ENCODE measurements around the gene POU5F1. TPM values are rescaled to one million over a fixed set of nuclear protein-coding genes. Genes with fewer than 3 reads are reported as not detected.
A peak's percentile ranks its signal among the peaks of the same experiment; 100 is the strongest.

The POU5F1 gene
- polyA plus RNA-seq, 2 donors = 0.55 to 0.59 TPM

DNA sequence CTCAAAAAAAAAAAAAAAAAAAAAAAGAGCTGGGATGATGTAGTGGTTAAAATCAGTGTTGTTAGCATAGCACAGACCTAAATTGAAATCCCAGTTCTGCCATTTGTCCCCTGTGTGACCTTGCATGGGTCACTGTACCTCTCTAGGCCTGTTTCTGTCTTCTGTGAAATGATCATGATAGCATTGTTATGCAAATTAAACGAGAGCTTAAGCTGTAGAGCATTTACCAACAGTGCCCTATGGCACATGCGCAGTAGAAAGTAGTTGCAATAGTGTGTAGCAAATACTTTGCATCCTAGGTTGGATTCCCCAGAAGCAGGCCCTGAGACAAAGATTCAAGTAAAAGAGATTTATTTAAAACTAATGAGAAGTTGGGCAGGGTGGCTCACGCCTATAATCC, 38.9 kb downstream of the POU5F1 start:
- no peak overlapping the region for H3K27ac ChIP-seq (ENCODE audit: low read depth in 2 of 2, low read length in 1 of 2)
- no peaks in the 10 kb centered on the region for H3K9me3 ChIP-seq (ENCODE audit: control insufficient read depth in 2 of 2, insufficient read depth in 1 of 2, low read depth in 1 of 2, low read length in 1 of 2)
- H3K4me3 ChIP-seq (ENCODE audit: low read depth in 1 of 2, low read length in 2 of 2) = no peak overlapping the region
- no peaks in the 10 kb centered on the region for H3K27me3 ChIP-seq (ENCODE audit: control insufficient read depth in 1 of 2, insufficient read depth in 2 of 2, low read length in 2 of 2)
- no peaks in the 10 kb centered on the region for H3K36me3 ChIP-seq (ENCODE audit: control insufficient read depth in 2 of 2, insufficient read depth in 2 of 2, low read length in 1 of 2)
- WGBS, 2 donors = 76 to 79% methylated on average over 3 of the region's 3 CpGs
- peaks cover 0 to 2% of the 10 kb centered on the region in 2 donors for H3K4me1 ChIP-seq (ENCODE audit: control insufficient read depth in 2 of 2, insufficient read depth in 2 of 2, low read length in 1 of 2)

DNA sequence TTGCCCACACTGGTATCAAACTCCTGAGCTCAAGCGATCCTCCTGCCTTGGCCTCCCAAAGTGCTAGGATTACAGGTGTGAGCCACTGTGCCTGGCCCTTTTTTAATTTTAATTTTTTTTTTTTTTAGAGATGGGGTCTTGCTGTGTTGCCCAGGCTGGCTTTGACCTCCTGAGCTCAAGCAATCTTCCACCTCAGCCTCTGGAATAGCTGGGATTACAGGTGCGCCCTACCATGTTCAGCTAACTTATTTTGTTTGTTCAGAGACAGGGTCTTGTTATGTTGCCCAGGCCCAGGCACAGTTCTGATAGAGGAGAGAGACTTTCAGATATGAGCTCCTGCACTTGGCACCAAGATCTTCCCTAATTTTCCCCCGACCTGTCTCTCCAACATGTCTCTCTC, 39.7 kb downstream of the POU5F1 start:
- H3K4me3 ChIP-seq (ENCODE audit: low read depth in 1 of 2, low read length in 2 of 2) = no peak overlapping the region
- no peaks in the 10 kb centered on the region for H3K36me3 ChIP-seq (ENCODE audit: control insufficient read depth in 2 of 2, insufficient read depth in 2 of 2, low read length in 1 of 2)
- peaks cover 2 to 9% of the 10 kb centered on the region in 2 donors for H3K4me1 ChIP-seq (ENCODE audit: control insufficient read depth in 2 of 2, insufficient read depth in 2 of 2, low read length in 1 of 2)
- WGBS, 2 donors = 93 to 96% methylated on average over 3 of the region's 3 CpGs
- no peak overlapping the region for H3K27ac ChIP-seq (ENCODE audit: low read depth in 2 of 2, low read length in 1 of 2)
- no peaks in the 10 kb centered on the region for H3K9me3 ChIP-seq (ENCODE audit: control insufficient read depth in 2 of 2, insufficient read depth in 1 of 2, low read depth in 1 of 2, low read length in 1 of 2)
- H3K27me3 ChIP-seq (ENCODE audit: control insufficient read depth in 1 of 2, insufficient read depth in 2 of 2, low read length in 2 of 2) = no peaks in the 10 kb centered on the region

DNA sequence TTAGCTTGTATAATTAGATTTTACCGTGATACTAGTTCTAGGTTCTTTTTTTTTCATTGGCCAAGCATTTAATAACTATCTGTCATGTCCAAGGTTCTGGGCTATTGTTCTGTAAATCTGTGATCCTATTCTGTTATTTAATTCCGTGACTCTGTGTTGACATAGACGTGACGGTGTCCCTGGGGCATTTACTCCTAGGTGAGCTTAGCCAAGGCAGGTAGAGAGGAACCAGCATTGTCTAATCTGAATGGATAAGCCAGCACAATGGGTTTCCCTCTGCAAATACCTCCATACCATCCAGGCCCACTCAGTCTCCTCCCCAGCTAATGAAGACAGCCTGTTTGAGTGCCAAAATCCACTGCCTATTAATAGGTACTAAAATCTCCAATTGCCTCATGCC, 41.4 kb downstream of the POU5F1 start:
- no peaks in the 10 kb centered on the region for H3K27me3 ChIP-seq (ENCODE audit: control insufficient read depth in 1 of 2, insufficient read depth in 2 of 2, low read length in 2 of 2)
- no peaks in the 10 kb centered on the region for H3K9me3 ChIP-seq (ENCODE audit: control insufficient read depth in 2 of 2, insufficient read depth in 1 of 2, low read depth in 1 of 2, low read length in 1 of 2)
- H3K36me3 ChIP-seq (ENCODE audit: control insufficient read depth in 2 of 2, insufficient read depth in 2 of 2, low read length in 1 of 2) = no peaks in the 10 kb centered on the region
- peaks cover 4 to 17% of the 10 kb centered on the region in 2 donors for H3K4me1 ChIP-seq (ENCODE audit: control insufficient read depth in 2 of 2, insufficient read depth in 2 of 2, low read length in 1 of 2)
- H3K4me3 ChIP-seq (ENCODE audit: low read depth in 1 of 2, low read length in 2 of 2) = no peak overlapping the region
- 36 to 44% methylated on average over 4 of the region's 4 CpGs for WGBS, 2 donors
- H3K27ac ChIP-seq (ENCODE audit: low read depth in 2 of 2, low read length in 1 of 2) = no peak overlapping the region

DNA sequence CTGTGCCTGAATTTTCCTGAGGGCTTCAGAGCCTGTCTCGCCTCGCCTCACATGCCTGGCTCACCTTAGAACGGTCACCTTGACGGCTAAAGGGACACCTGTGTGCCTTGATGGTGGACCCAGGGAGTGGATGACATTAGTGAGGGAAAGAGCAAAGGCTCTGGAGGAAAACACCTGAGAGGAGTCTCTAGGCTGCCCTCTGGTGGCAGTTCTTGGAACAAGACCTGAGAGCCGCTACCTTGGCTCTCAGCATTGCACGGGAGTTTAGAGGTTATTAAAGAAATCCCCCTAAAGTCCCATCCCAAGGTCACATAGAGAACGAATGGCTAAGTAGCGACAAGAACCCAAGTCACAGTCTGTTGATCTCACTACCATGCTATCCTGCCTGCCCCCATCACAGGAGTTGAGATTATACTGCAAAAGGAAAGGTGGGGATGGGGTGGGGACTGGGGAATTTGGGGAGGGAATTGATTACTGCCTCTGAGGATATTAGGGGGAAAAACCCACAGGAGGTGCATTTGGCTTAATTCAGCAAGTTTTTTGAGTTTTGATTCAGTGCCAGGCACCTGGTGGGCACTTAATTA, 42.3 kb downstream of the POU5F1 start:
- Histone ChIP-seq H3K36me3 (ENCODE audit: control insufficient read depth in 2 of 2, insufficient read depth in 2 of 2, low read length in 1 of 2) (no peaks in the 10 kb centered on the region), H3K4me3 (ENCODE audit: low read depth in 1 of 2, low read length in 2 of 2) (no peak overlapping the region), H3K9me3 (ENCODE audit: control insufficient read depth in 2 of 2, insufficient read depth in 1 of 2, low read depth in 1 of 2, low read length in 1 of 2) (no peaks in the 10 kb centered on the region), H3K27ac (ENCODE audit: low read depth in 2 of 2, low read length in 1 of 2) (no peak overlapping the region), H3K4me1 (ENCODE audit: control insufficient read depth in 2 of 2, insufficient read depth in 2 of 2, low read length in 1 of 2) (peaks cover 4 to 22% of the 10 kb centered on the region in 2 donors), H3K27me3 (ENCODE audit: control insufficient read depth in 1 of 2, insufficient read depth in 2 of 2, low read length in 2 of 2) (no peaks in the 10 kb centered on the region)
- 7 to 10% methylated on average over 8 of the region's 8 CpGs for WGBS, 2 donors

DNA sequence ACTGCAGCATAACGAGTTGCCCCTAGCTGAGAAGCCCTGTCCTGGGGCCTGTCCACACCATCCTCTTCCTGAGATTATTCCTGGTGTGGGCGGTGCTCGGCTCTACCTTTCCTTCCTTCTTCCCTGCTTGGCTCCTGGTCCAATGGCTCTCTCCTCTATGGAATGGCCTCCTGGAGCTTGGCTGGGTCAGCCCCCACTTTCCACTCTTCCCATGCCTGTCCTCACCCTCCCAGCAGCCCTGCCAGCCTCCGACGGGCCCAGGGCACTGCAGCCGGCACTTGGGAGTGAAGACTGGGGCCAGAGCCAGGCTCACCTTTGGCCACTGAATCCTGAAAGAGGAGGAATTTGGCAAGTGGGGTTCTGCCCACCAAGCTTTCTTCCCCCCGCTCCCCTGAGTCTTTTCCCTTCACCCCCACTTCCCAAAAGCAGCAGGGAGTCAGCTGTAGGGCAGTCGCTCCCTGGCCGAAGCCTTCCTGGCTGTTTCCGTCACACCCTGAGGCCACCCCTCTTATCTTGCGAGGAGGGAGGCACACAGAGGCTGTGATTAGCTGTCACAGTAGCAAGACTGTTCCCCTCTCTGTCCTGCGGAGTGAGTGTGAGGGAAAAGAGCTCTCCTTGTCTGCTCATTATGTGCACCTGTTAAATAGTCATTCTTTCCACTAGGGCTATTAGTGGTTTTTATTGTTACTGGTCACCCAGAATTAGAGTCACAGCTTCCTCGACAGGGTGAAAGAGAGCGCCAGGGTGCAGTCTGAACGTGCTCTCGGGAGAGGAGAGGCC, 43.9 kb downstream of the POU5F1 start:
- H3K4me3 ChIP-seq (ENCODE audit: low read depth in 1 of 2, low read length in 2 of 2) = no peak overlapping the region
- no peaks in the 10 kb centered on the region for H3K27me3 ChIP-seq (ENCODE audit: control insufficient read depth in 1 of 2, insufficient read depth in 2 of 2, low read length in 2 of 2)
- WGBS, 2 donors = 56 to 65% methylated on average over 16 of the region's 16 CpGs
- H3K9me3 ChIP-seq (ENCODE audit: control insufficient read depth in 2 of 2, insufficient read depth in 1 of 2, low read depth in 1 of 2, low read length in 1 of 2) = no peaks in the 10 kb centered on the region
- H3K4me1 ChIP-seq (ENCODE audit: control insufficient read depth in 2 of 2, insufficient read depth in 2 of 2, low read length in 1 of 2) = peaks cover 4 to 28% of the 10 kb centered on the region in 2 donors
- H3K36me3 ChIP-seq (ENCODE audit: control insufficient read depth in 2 of 2, insufficient read depth in 2 of 2, low read length in 1 of 2) = no peaks in the 10 kb centered on the region
- H3K27ac ChIP-seq (ENCODE audit: low read depth in 2 of 2, low read length in 1 of 2) = peak overlapping the region in 1 of 2 donors; percentile 69

DNA sequence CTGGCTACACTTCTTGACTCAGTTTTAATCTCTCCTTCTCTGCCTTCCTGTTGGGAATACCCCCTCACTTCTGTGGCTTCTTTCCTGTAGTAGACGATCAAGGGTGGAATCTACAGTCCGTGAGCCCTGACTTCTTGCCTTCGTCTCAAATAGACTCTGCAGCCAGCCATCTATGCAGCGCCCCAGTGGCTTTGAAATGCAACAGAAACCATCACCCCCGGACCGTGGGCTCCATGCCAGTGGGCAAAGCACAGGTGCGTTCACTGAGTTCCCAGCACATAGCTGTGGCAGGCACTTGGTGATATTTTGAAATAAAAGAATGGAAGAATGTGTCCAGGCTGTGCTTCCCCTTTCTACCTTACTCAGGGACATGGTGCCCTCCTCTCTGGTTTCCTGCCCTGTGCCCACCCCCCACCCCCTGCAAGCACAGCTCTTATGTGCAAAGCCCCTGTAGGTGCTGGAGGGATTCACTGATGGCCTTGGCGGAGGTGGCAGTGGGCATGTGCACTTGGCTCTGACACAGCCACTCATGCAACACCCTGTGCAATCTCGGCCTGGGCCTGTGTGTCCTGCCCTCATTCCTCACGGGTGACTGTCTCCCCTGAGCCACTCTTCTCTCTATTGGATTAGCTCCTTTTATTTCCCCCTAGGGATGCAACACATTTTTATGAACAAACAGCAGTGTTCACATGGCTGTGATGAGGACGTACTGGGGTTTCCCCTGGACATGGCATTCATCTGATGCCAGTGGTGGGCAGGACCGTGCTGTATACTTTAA, 44.7 kb downstream of the POU5F1 start:
- 44 to 48% methylated on average over 12 of the region's 12 CpGs for WGBS, 2 donors
- H3K27me3 ChIP-seq (ENCODE audit: control insufficient read depth in 1 of 2, insufficient read depth in 2 of 2, low read length in 2 of 2) = no peaks in the 10 kb centered on the region
- peaks cover 4 to 28% of the 10 kb centered on the region in 2 donors for H3K4me1 ChIP-seq (ENCODE audit: control insufficient read depth in 2 of 2, insufficient read depth in 2 of 2, low read length in 1 of 2)

DNA sequence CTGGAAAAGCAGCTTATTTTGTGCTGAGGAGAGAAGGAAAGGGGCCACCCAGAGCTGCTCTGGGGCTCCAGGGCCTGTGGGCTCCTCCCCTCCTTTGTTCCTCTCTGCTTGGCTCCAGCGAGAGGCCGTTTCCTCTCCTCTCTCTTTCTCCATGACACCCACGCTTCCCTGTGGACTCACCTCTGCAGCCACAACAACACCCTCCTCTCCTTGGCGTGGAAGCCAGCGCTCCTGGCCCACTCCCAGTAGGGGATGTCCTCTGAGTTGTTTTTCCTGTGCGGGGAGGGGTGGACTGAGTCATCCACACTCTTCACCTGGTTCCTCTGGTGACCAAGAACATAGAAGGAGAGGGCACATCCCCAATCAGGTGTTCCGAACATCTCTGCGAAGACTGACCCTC, 45.3 kb downstream of the POU5F1 start:
- H3K4me1 ChIP-seq (ENCODE audit: control insufficient read depth in 2 of 2, insufficient read depth in 2 of 2, low read length in 1 of 2) = peaks cover 4 to 28% of the 10 kb centered on the region in 2 donors
- H3K9me3 ChIP-seq (ENCODE audit: control insufficient read depth in 2 of 2, insufficient read depth in 1 of 2, low read depth in 1 of 2, low read length in 1 of 2) = no peaks in the 10 kb centered on the region
- 31 to 41% methylated on average over 8 of the region's 8 CpGs for WGBS, 2 donors
- no peaks in the 10 kb centered on the region for H3K36me3 ChIP-seq (ENCODE audit: control insufficient read depth in 2 of 2, insufficient read depth in 2 of 2, low read length in 1 of 2)
- no peaks in the 10 kb centered on the region for H3K27me3 ChIP-seq (ENCODE audit: control insufficient read depth in 1 of 2, insufficient read depth in 2 of 2, low read length in 2 of 2)
- H3K4me3 ChIP-seq (ENCODE audit: low read depth in 1 of 2, low read length in 2 of 2) = no peak overlapping the region
- H3K27ac ChIP-seq (ENCODE audit: low read depth in 2 of 2, low read length in 1 of 2) = peak overlapping the region; percentile 45 to 69

More for the DNA sequence above, 44.7 kb downstream of the POU5F1 start:
- Histone ChIP-seq H3K4me3 (ENCODE audit: low read depth in 1 of 2, low read length in 2 of 2) (no peak overlapping the region), H3K36me3 (ENCODE audit: control insufficient read depth in 2 of 2, insufficient read depth in 2 of 2, low read length in 1 of 2) (no peaks in the 10 kb centered on the region), H3K9me3 (ENCODE audit: control insufficient read depth in 2 of 2, insufficient read depth in 1 of 2, low read depth in 1 of 2, low read length in 1 of 2) (no peaks in the 10 kb centered on the region), H3K27ac (ENCODE audit: low read depth in 2 of 2, low read length in 1 of 2) (peak overlapping the region; percentile 45 to 69)

DNA sequence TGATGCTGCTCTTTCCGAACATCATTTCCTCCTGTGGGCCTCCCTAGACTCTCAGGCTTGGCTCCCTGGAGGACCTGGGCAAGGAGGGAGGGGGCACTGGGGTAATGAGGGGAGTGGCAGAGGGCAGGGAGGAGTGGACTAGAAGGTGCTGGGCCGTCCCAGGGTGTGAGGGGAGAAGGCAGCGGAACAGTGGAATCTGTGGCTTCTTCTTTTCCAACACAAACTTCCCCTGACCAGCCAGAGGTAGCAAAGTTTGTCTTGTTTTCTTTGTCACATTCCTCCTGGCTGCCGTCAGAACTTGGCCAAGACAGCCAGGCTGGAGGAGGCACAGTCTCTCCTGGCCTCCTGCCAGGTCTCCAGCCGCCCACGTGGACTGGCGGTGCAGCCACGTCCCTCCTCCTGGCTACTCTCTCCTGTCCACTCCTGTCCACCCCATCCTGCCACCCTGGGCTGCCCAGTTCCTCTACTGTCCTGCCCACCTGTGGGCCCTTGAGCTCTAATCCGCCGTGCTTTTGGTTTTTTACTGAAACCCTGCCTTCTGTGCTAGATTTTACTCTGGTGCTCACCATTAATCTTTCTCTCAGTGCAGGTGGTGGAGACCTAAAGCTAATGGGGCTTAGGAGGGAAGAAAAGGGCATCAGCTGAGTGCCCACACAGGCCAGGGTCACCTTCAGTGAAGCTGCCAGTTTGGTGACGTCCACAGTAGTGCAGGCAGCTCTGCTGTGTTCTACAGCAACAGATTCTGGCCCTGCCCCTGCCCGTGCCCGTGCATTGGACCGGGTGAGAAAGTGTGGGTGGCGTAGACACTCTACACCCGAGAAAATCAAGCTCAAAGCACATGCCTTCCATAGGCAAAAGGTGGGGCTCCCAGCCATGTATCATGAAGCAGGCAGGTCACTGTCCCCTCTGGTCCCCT, 47.4 kb downstream of the POU5F1 start:
- no peaks in the 10 kb centered on the region for H3K9me3 ChIP-seq (ENCODE audit: control insufficient read depth in 2 of 2, insufficient read depth in 1 of 2, low read depth in 1 of 2, low read length in 1 of 2)
- H3K4me1 ChIP-seq (ENCODE audit: control insufficient read depth in 2 of 2, insufficient read depth in 2 of 2, low read length in 1 of 2) = peaks cover 4 to 28% of the 10 kb centered on the region in 2 donors
- WGBS, 2 donors = 39 to 40% methylated on average over 16 of the region's 16 CpGs
- H3K27ac ChIP-seq (ENCODE audit: low read depth in 2 of 2, low read length in 1 of 2) = peak overlapping the region; percentile 68 to 84
- no peak overlapping the region for H3K4me3 ChIP-seq (ENCODE audit: low read depth in 1 of 2, low read length in 2 of 2)
- no peaks in the 10 kb centered on the region for H3K36me3 ChIP-seq (ENCODE audit: control insufficient read depth in 2 of 2, insufficient read depth in 2 of 2, low read length in 1 of 2)
- no peaks in the 10 kb centered on the region for H3K27me3 ChIP-seq (ENCODE audit: control insufficient read depth in 1 of 2, insufficient read depth in 2 of 2, low read length in 2 of 2)
